Suprapubic skin (tissue), 4 donors: ENCODE results near the gene DGKE.

ENCODE experiments used
- CTCF ChIP-seq, 2 donors: fragments of 200-600 bp in 1 of 2; fragments of 450-650 bp in 1 of 2; sonication (generic) in 1 of 2; IDR thresholded peaks; one replicate each; pipeline ENCODE4 v1.5.1; 2016 to 2019; ENCODE audit warnings: antibody characterized with exemption in 2 of 2, mild to moderate bottlenecking in 1 of 2, moderate library complexity in 1 of 2
- EP300 ChIP-seq: sonication (generic); formaldehyde crosslinking; IDR thresholded peaks from one replicate; pipeline ENCODE4 v1.6.1; 2017; ENCODE audit warnings: antibody characterized with exemption
- POLR2A ChIP-seq, 2 donors: fragments of 450-650 bp; IDR thresholded peaks; one replicate each; pipeline ENCODE4 v1.6.1; 2017; ENCODE audit warnings: antibody characterized with exemption in 2 of 2, mild to moderate bottlenecking in 2 of 2, moderate library complexity in 2 of 2
- POLR2AphosphoS5 ChIP-seq, 3 donors: sonication (generic); formaldehyde crosslinking; IDR thresholded peaks; one replicate each; pipeline ENCODE4 v1.6.1; 2017; ENCODE audit warnings: antibody characterized with exemption in 3 of 3

- TF ChIP-seq CTCF (IDR thresholded peaks at IDR 0.05), result no peak
- no peak for TF ChIP-seq POLR2AphosphoS5 (IDR thresholded peaks at IDR 0.05)
- no peak for TF ChIP-seq POLR2A (IDR thresholded peaks at IDR 0.05)
- TF ChIP-seq EP300, result no peak
Observed at GRCh38 chr17:56804454-56804853, 29.5 kb upstream of the DGKE start.
